ENCODE results near the gene TCF7. TPM values are rescaled to one million over a fixed set of nuclear protein-coding genes. Genes with fewer than 3 reads are reported as not detected.
A peak's percentile ranks its signal among the peaks of the same experiment; 100 is the strongest.

TCF7 gene
- total RNA-seq, 2 donors from 2014 or later = 4.3 to 9.4 TPM

GRCh38 chr5:134120386-134121138, 6.1 kb downstream of the TCF7 start:
- H3K27ac ChIP-seq = no peak overlapping the region
- H3K27me3 ChIP-seq = no peaks in the 10 kb centered on the region
- intact Hi-C loops (cut with DNase I) = no loop called here
- TF ChIP-seq CTCF (IDR thresholded peaks at IDR 0.05) = no peak
- no peaks in the 10 kb centered on the region for H3K36me3 ChIP-seq
- H3K9me3 ChIP-seq = no peaks in the 10 kb centered on the region
- no peak overlapping the region for H3K4me3 ChIP-seq
- no peaks in the 10 kb centered on the region for H3K4me1 ChIP-seq
- no peak overlapping the region for H3K9ac ChIP-seq (ENCODE audit: low read depth in 2 of 2, low read length in 2 of 2)
- no peak for DNase-seq

- Histone ChIP-seq H3K9ac (ENCODE audit: low read depth in 2 of 2, low read length in 2 of 2) (peak overlapping the region in 1 of 2 donors; percentile 2), H3K27me3 (no peaks in the 10 kb centered on the region), H3K9me3 (no peaks in the 10 kb centered on the region), H3K36me3 (no peaks in the 10 kb centered on the region), H3K4me1 (no peaks in the 10 kb centered on the region), H3K27ac (no peak overlapping the region), H3K4me3 (no peak overlapping the region)
- intact Hi-C loops (cut with DNase I) = no loop called here
- DNase-seq = no peak
- no peak for TF ChIP-seq CTCF (IDR thresholded peaks at IDR 0.05)
These were observed 8.0 kb downstream of the TCF7 start for GRCh38 chr5:134122530-134122929.

GRCh38 chr5:134123360-134123759, 8.9 kb downstream of the TCF7 start:
- DNase-seq = no peak
- H3K4me3 ChIP-seq = no peak overlapping the region
- intact Hi-C loops (cut with DNase I) = no loop called here
- H3K27ac ChIP-seq = no peak overlapping the region
- TF ChIP-seq CTCF (IDR thresholded peaks at IDR 0.05) = no peak
- no peaks in the 10 kb centered on the region for H3K27me3 ChIP-seq
- no peaks in the 10 kb centered on the region for H3K9me3 ChIP-seq
- H3K4me1 ChIP-seq = no peaks in the 10 kb centered on the region
- H3K36me3 ChIP-seq = no peaks in the 10 kb centered on the region
- H3K9ac ChIP-seq (ENCODE audit: low read depth in 2 of 2, low read length in 2 of 2) = no peak overlapping the region

GRCh38 chr5:134124289-134125038, 10.0 kb downstream of the TCF7 start:
- Histone ChIP-seq H3K9ac (ENCODE audit: low read depth in 2 of 2, low read length in 2 of 2) (peak overlapping the region in 1 of 2 donors; percentile 20), H3K9me3 (no peaks in the 10 kb centered on the region), H3K36me3 (no peaks in the 10 kb centered on the region), H3K27ac (no peak overlapping the region), H3K4me1 (no peaks in the 10 kb centered on the region), H3K27me3 (no peaks in the 10 kb centered on the region), H3K4me3 (no peak overlapping the region)
- DNase-seq = no peak
- intact Hi-C loops (cut with DNase I) = no loop called here
- TF ChIP-seq CTCF (IDR thresholded peaks at IDR 0.05) = no peak

- Histone ChIP-seq H3K4me1 (no peaks in the 10 kb centered on the region), H3K4me3 (no peak overlapping the region), H3K9me3 (no peaks in the 10 kb centered on the region), H3K27ac (no peak overlapping the region), H3K36me3 (no peaks in the 10 kb centered on the region), H3K27me3 (no peaks in the 10 kb centered on the region), H3K9ac (ENCODE audit: low read depth in 2 of 2, low read length in 2 of 2) (no peak overlapping the region)
- TF ChIP-seq CTCF (IDR thresholded peaks at IDR 0.05) = no peak
- no peak for DNase-seq
- intact Hi-C loops (cut with DNase I) = no loop called here
These were observed 10.8 kb downstream of the TCF7 start for GRCh38 chr5:134125039-134126015.
